Muscle of arm (tissue), 12 donors: ENCODE data around the gene ZNF141. TPM values are rescaled to one million over a fixed set of nuclear protein-coding genes. Genes with fewer than 3 reads are reported as not detected.
"Not testable (repeated sequence)": the region's sequence is repeated elsewhere in the genome, so short reads cannot be mapped to it uniquely, and the experiment has no call there.

ENCODE experiments used
- DNase-seq: peaks from one replicate; pipeline ENCODE4 v3.0.0-alpha.2; 2013
- polyA plus RNA-seq, 12 donors: library from polyadenylated mRNA; unstranded; fragments of 120-200 nt; gene quantifications; one replicate each; pipeline ENCODE4 v1.2.1, GENCODE V29; 2013; ENCODE audit not compliant: insufficient read length in 12 of 12

The ZNF141 gene
- polyA plus RNA-seq, 12 donors, result 10.2 to 27.5 (median 19.2) TPM; not detected in 1

DNA sequence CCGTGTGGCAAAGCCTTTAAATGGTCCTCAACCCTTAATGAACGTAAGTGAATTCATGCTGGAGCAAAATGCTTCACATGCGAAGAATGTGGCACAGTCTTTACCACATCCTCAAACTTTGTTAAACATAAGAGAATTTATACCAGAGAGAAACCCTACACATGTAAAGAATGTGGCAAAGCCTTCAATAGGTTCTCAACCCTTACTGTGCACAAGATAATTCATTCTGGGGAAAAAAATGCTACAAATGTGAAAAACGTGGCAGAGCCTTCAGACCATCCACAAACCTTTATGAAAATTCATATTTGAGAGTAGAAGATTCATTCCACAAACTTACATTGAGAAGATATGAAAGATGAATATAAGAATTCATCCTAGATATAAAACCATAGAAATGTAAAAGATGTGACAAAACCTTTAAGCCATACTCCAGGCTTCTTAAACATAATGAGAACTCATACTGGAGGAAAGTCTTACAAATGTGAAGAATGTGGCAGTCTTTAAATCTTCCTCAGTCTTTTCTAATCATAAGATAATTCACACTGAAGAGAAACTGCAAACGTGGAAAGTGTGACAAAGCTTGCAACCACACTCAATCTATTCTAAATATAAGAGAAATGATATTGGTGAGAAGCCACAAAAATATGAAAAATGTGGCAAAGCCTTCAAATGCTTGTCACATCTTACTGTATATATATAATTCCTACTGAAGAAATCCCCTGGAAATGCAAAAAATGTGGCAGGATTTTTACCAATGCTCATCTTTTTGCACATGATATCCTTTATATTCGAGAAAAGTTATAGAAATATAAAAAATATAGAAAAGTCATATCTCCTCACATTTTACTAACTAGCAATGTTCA, 36.9 kb downstream of the ZNF141 start:
- no peak for DNase-seq

DNA sequence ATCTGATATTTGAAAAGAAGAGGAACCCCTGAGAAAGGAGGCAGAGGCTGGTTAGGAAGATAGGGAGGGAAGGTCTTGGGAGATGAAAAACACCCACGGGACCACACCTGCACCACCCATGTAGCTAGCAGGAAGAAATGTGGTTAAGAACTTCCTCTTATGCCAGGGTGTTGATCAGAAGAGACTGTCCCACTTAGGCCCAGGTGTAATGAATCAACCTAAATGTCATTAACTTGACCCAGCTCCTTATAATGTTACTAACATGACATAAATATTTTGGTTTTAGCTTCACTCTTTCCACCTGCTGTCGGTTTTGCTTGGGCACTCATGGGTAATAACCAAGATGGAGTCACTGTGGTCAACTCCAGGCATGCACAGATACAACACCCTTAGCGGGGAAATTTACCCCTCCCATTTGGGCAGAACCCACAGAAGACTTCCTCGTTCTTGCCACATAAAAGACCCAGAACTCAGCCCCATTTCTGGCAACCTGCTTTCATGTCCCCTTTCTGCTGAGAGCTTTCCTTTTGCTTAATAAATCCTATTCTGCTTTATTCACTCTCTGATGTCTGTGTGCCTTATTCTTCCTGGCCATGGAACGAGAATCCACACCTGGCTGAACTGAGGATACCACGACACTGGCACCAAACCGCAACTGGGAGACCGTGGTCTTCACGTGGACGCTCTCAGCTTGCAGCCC, 46.8 kb downstream of the ZNF141 start:
- no peak for DNase-seq

DNA sequence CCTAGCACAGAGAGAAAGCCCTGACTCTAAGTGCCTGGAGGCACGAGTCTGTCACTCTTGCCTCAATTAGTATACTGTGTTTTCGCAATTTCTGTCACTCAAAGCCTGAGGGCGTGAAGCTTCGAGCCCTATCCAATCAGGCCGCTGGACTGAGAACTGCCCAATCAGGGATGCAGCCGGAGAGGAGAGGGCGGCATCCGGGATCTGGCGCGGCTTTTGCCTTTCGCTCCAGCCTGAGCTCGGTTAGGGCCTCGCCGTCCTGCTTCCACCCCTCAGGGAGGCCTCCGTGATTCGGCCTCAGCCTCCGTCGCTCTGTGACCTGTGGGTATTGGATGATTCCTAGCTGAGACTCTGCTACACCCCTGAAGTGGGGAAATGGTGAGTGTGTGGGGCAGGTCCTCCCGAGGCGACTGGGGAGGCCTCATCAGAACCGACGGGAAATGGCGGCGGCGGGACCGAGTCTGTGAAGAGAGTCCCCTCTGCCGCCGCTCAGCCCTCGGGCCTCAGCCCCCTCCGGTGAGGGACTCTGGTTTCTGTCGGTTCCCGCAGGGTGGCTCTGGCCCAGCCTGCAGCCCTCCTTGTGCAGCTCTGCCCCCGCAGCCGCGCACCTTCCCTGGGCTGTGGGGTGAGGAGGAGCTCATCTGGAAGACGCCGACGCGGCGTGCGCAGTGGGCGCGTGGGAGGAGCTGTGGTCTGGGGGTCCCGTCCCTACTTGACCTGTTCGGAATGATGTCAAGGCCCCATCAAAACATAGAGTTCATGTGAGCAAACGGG, 48.5 kb downstream of the ZNF141 start:
- DNase-seq, result no peak

DNA sequence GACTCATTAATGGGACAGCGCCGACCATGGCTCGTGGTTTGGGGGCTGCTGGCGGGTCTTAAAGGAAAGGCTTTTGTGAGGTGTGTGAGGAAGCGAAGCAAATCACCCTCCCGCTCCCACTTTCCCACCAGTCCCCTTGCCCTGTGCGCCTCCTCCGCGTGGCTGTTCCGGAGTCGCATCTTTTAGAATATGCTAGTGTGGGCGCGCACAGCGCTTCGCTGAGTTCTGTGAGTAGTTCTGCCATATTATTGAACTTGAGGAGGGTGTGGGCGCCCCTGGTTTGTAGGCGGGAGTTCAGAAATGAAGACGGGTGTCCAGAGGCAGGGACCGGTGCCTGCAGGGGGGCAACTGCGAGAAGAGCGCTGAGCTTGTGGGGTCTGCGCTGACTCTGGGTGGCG, 49.1 kb downstream of the ZNF141 start:
- no peak for DNase-seq

DNA sequence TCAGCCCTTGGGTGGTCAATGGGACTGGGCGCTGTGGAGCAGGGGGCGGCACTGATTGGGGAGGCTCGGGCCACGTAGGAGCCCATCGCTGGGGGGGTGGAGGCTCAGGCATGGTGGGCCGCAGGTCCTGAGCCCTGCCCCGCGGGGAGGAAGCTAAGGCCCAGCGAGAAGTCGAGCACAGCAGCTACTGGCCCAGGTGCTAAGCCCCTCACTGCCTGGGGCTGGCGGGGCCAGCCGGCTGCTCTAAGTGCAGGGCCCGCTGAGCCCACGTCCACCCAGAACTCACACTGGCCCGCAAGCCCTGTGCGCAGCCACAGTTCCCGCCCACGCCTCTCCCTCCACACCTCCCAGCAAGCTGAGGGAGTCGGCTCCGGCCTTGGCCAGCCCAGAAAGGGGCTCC, 66.4 kb downstream of the ZNF141 start:
- no peak for DNase-seq

DNA sequence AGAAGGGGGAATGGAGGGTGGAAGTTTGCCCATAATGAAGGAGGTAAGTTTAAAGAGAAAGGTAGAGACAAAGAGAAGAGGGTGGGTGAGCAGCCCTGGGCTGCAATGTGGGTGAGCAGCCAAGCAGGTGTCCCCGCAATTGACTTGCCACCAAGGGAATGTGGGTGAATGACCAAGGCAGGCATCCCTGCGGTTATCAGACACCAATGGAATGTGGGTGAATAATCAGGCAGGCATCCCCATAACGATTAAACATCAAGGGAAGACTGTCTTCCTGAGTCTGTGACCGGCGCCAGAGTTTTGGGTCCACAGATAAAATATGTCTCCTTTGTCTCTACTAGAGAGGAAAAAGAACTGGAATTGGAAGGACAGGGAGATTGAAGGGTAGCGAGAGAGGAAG, 70.7 kb downstream of the ZNF141 start:
- DNase-seq, result not testable (repeated sequence)

DNA sequence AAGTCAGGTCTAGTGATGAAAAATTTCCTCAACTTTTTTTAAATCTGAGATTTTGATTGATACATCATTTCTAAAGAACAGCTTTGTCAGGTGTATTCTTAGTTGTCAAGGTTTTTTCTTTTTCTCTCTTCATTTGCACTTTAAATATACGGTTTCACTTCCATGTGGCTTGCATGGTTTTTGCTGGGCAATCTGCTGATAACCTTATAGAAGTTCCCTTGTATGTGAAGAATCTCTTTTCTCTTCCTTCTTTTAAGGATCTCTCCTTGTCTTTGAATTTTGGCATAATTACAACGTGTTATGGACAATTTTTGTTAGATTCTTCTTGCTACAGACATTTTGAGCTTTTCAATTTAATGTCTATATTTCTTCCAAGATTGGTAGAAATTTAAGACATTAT, 85.0 kb downstream of the ZNF141 start:
- DNase-seq, result no peak

Other genes starting within 250 kb of the ZNF141 start
- 10 to 100 TPM in 3 of 12 donors, 1 to 10 TPM in 8, not detected in 1; 3.5 to 15.2 (median 8.1) TPM for gene ZNF718, start 213.3 kb upstream of the ZNF141 start, polyA plus RNA-seq
- 1 to 10 TPM in 7 of 12 donors, under 1 TPM in 3, not detected in 2; 0.42 to 2.4 (median 1.1) TPM for gene ZNF732, start 32.3 kb upstream of the ZNF141 start, polyA plus RNA-seq
- gene ZNF721, start 161.3 kb downstream of the ZNF141 start, polyA plus RNA-seq, result 10 to 100 TPM in 11 of 12 donors, not detected in 1; 15.7 to 32.1 (median 24.5) TPM
- gene PIGG, start 161.4 kb downstream of the ZNF141 start, polyA plus RNA-seq, result 10 to 100 TPM in 11 of 12 donors, not detected in 1; 25.1 to 57.2 (median 36.2) TPM
- under 1 TPM in 2 of 12 donors, not detected in 10; 0.19 to 0.74 TPM for gene TMEM271, start 238.5 kb downstream of the ZNF141 start, polyA plus RNA-seq